Measurements from ENCODE around the gene CREB5. TPM values are rescaled to one million over a fixed set of nuclear protein-coding genes. Genes with fewer than 3 reads are reported as not detected.

The CREB5 gene
- total RNA-seq, 1 donor from 2014 or later = 52.2 TPM

DNA sequence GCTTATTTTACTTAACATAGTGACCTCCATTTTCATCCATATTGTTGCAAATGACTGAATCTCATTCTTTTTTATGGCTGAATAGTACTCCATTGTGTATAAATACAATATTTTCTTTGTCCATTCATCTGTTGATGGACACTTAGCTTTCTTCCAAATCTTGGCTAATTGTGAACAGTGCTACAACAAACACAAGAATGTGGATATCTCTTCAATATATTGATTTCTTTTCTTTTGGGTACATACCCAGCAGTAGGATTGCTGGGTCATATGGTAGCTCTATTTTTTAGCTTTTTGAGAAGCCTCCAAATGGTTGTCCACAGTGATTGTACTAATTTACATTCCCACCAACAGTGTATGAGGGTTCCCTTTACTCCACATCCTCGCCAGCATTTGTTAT is 58.0 kb downstream of the CREB5 start:
- Histone ChIP-seq H3K4me1 (ENCODE audit: control insufficient read depth in 3 of 3, insufficient read depth in 3 of 3, low read length in 3 of 3) (peaks cover 0 to 8% (median 2%) of the 10 kb centered on the region in 3 donors), H3K9me3 (ENCODE audit: control insufficient read depth in 3 of 3, low read length in 3 of 3) (no peaks in the 10 kb centered on the region), H3K36me3 (ENCODE audit: control insufficient read depth in 3 of 3, insufficient read depth in 3 of 3, low read length in 3 of 3) (no peaks in the 10 kb centered on the region)

GRCh38 chr7:28472332-28472731 is 60.0 kb downstream of the CREB5 start:
- H3K27me3 ChIP-seq (ENCODE audit: control insufficient read depth in 3 of 3, insufficient read depth in 3 of 3, low read length in 3 of 3) = no peaks in the 10 kb centered on the region
- H3K9me3 ChIP-seq (ENCODE audit: control insufficient read depth in 3 of 3, low read length in 3 of 3) = no peaks in the 10 kb centered on the region
- no peaks in the 10 kb centered on the region for H3K36me3 ChIP-seq (ENCODE audit: control insufficient read depth in 3 of 3, insufficient read depth in 3 of 3, low read length in 3 of 3)
- H3K9ac ChIP-seq (ENCODE audit: low read depth in 1 of 3, low read length in 3 of 3) = no peak overlapping the region
- no peak overlapping the region for H3K27ac ChIP-seq (ENCODE audit: low read depth, low read length)
- peaks cover 0 to 8% (median 2%) of the 10 kb centered on the region in 3 donors for H3K4me1 ChIP-seq (ENCODE audit: control insufficient read depth in 3 of 3, insufficient read depth in 3 of 3, low read length in 3 of 3)
- H3K4me3 ChIP-seq (ENCODE audit: low read length in 3 of 3) = no peak overlapping the region

More for the DNA sequence above, 58.0 kb downstream of the CREB5 start:
- H3K4me3 ChIP-seq (ENCODE audit: low read length in 3 of 3) = no peak overlapping the region
- H3K27ac ChIP-seq (ENCODE audit: low read depth, low read length) = no peak overlapping the region
- no peak overlapping the region for H3K9ac ChIP-seq (ENCODE audit: low read depth in 1 of 3, low read length in 3 of 3)
- H3K27me3 ChIP-seq (ENCODE audit: control insufficient read depth in 3 of 3, insufficient read depth in 3 of 3, low read length in 3 of 3) = no peaks in the 10 kb centered on the region

GRCh38 chr7:28473571-28474281 is 61.4 kb downstream of the CREB5 start:
- H3K27me3 ChIP-seq (ENCODE audit: control insufficient read depth in 3 of 3, insufficient read depth in 3 of 3, low read length in 3 of 3) = no peaks in the 10 kb centered on the region
- H3K9ac ChIP-seq (ENCODE audit: low read depth in 1 of 3, low read length in 3 of 3) = peak overlapping the region in 2 of 3 donors; percentile 42 to 47
- H3K36me3 ChIP-seq (ENCODE audit: control insufficient read depth in 3 of 3, insufficient read depth in 3 of 3, low read length in 3 of 3) = no peaks in the 10 kb centered on the region
- H3K4me1 ChIP-seq (ENCODE audit: control insufficient read depth in 3 of 3, insufficient read depth in 3 of 3, low read length in 3 of 3) = peaks cover 0 to 8% (median 2%) of the 10 kb centered on the region in 3 donors
- no peak overlapping the region for H3K4me3 ChIP-seq (ENCODE audit: low read length in 3 of 3)
- peak overlapping the region; percentile 68 for H3K27ac ChIP-seq (ENCODE audit: low read depth, low read length)
- no peaks in the 10 kb centered on the region for H3K9me3 ChIP-seq (ENCODE audit: control insufficient read depth in 3 of 3, low read length in 3 of 3)

DNA sequence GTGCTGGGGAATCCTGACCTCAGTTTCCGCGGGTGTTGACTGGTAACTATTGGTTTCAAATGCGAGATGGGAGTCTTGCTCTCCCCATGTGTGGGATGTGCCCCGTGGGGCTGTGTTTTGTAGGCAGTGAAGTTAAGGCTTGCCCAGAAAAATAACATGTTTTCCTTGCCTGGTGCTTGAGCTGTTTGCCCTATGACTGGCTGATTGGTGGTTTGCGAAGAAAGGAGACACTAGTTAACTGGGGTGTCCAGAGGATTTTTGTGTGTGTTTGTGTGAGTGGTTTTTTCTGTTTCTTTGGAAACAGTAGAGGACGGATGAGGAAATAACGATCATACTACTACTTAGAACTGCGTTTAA is 61.9 kb downstream of the CREB5 start:
- H3K4me3 ChIP-seq (ENCODE audit: low read length in 3 of 3) = no peak overlapping the region
- H3K36me3 ChIP-seq (ENCODE audit: control insufficient read depth in 3 of 3, insufficient read depth in 3 of 3, low read length in 3 of 3) = no peaks in the 10 kb centered on the region
- H3K27me3 ChIP-seq (ENCODE audit: control insufficient read depth in 3 of 3, insufficient read depth in 3 of 3, low read length in 3 of 3) = no peaks in the 10 kb centered on the region
- no peaks in the 10 kb centered on the region for H3K9me3 ChIP-seq (ENCODE audit: control insufficient read depth in 3 of 3, low read length in 3 of 3)
- peak overlapping the region in 1 of 3 donors; percentile 47 for H3K9ac ChIP-seq (ENCODE audit: low read depth in 1 of 3, low read length in 3 of 3)
- peaks cover 4 to 8% (median 4%) of the 10 kb centered on the region in 3 donors for H3K4me1 ChIP-seq (ENCODE audit: control insufficient read depth in 3 of 3, insufficient read depth in 3 of 3, low read length in 3 of 3)
- H3K27ac ChIP-seq (ENCODE audit: low read depth, low read length) = peak overlapping the region; percentile 68

DNA sequence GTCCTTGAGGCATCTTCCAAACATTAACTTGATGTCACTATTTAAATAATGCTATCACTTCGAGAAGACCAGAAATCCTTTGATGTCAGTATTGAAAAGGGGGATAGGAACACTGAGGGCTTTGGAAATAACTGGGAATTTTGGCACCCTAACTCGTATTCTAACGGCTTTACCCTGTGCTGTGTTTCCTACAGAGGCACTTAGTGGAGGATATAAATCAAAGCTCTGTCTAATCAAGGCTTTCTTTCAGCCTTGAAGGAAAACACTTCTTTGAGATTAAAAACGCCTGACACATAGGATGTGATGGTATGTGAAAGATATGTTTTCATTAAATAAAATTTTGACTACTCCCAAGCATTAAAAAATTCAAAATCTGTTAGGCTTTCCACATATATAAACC is 62.3 kb downstream of the CREB5 start:
- H3K4me3 ChIP-seq (ENCODE audit: low read length in 3 of 3) = no peak overlapping the region

DNA sequence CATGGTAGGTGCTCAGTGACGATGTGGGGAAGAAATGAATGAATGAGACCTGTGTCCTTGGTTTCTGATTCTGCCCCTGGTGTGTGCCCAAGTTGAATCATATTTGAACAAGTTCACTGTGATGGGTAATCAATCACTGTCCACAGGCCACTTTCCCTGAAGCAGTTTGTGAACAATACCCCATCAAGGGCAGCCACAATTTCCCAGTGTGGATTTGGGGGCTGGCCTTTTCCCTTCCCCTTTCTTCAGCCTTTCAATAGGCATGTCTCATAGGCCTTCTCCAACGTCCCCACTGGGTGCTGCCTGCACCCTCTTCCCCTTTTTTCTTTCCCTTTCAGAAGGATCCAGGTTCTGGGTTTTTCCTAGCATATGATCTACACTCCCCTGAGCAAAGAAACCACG is 64.7 kb downstream of the CREB5 start:
- no peaks in the 10 kb centered on the region for H3K36me3 ChIP-seq (ENCODE audit: control insufficient read depth in 3 of 3, insufficient read depth in 3 of 3, low read length in 3 of 3)
- no peaks in the 10 kb centered on the region for H3K9me3 ChIP-seq (ENCODE audit: control insufficient read depth in 3 of 3, low read length in 3 of 3)
- no peak overlapping the region for H3K4me3 ChIP-seq (ENCODE audit: low read length in 3 of 3)
- no peaks in the 10 kb centered on the region for H3K27me3 ChIP-seq (ENCODE audit: control insufficient read depth in 3 of 3, insufficient read depth in 3 of 3, low read length in 3 of 3)
- H3K27ac ChIP-seq (ENCODE audit: low read depth, low read length) = no peak overlapping the region
- no peak overlapping the region for H3K9ac ChIP-seq (ENCODE audit: low read depth in 1 of 3, low read length in 3 of 3)
- H3K4me1 ChIP-seq (ENCODE audit: control insufficient read depth in 3 of 3, insufficient read depth in 3 of 3, low read length in 3 of 3) = peaks cover 16 to 23% (median 18%) of the 10 kb centered on the region in 3 donors

More for the DNA sequence above, 62.3 kb downstream of the CREB5 start:
- H3K9ac ChIP-seq (ENCODE audit: low read depth in 1 of 3, low read length in 3 of 3) = no peak overlapping the region
- H3K27ac ChIP-seq (ENCODE audit: low read depth, low read length) = peak overlapping the region; percentile 68
- peaks cover 6 to 10% (median 7%) of the 10 kb centered on the region in 3 donors for H3K4me1 ChIP-seq (ENCODE audit: control insufficient read depth in 3 of 3, insufficient read depth in 3 of 3, low read length in 3 of 3)
- H3K36me3 ChIP-seq (ENCODE audit: control insufficient read depth in 3 of 3, insufficient read depth in 3 of 3, low read length in 3 of 3) = no peaks in the 10 kb centered on the region
- H3K27me3 ChIP-seq (ENCODE audit: control insufficient read depth in 3 of 3, insufficient read depth in 3 of 3, low read length in 3 of 3) = no peaks in the 10 kb centered on the region
- no peaks in the 10 kb centered on the region for H3K9me3 ChIP-seq (ENCODE audit: control insufficient read depth in 3 of 3, low read length in 3 of 3)

- no peak overlapping the region for H3K4me3 ChIP-seq (ENCODE audit: low read length in 3 of 3)
- H3K4me1 ChIP-seq (ENCODE audit: control insufficient read depth in 3 of 3, insufficient read depth in 3 of 3, low read length in 3 of 3) = peaks cover 16 to 19% (median 19%) of the 10 kb centered on the region in 3 donors
- H3K36me3 ChIP-seq (ENCODE audit: control insufficient read depth in 3 of 3, insufficient read depth in 3 of 3, low read length in 3 of 3) = no peaks in the 10 kb centered on the region
- no peaks in the 10 kb centered on the region for H3K27me3 ChIP-seq (ENCODE audit: control insufficient read depth in 3 of 3, insufficient read depth in 3 of 3, low read length in 3 of 3)
- no peak overlapping the region for H3K9ac ChIP-seq (ENCODE audit: low read depth in 1 of 3, low read length in 3 of 3)
- no peaks in the 10 kb centered on the region for H3K9me3 ChIP-seq (ENCODE audit: control insufficient read depth in 3 of 3, low read length in 3 of 3)
- H3K27ac ChIP-seq (ENCODE audit: low read depth, low read length) = no peak overlapping the region
Observed at GRCh38 chr7:28478656-28479055, 66.3 kb downstream of the CREB5 start.

DNA sequence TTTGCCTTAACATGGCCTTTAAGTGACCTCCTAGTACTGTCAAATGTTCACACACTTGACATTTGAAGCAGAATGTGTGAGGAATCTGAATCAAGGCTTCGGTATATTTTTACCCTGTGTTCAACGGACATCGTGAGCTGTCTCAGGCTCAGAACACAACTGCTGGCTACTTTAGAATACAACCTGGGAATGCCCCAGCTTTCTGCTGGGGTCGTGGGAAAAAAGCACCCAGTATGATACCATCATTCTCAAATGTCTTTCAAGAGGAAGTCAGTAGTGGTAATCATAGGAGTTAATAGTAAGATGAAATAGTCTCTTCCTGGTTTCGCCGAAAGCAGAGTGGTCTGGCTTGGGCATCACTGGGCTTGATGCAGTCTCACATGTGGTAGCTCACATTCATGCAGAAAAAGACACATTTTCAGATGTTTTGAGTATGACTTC is 67.2 kb downstream of the CREB5 start:
- Histone ChIP-seq H3K27me3 (ENCODE audit: control insufficient read depth in 3 of 3, insufficient read depth in 3 of 3, low read length in 3 of 3) (no peaks in the 10 kb centered on the region), H3K27ac (ENCODE audit: low read depth, low read length) (no peak overlapping the region), H3K4me3 (ENCODE audit: low read length in 3 of 3) (no peak overlapping the region), H3K9ac (ENCODE audit: low read depth in 1 of 3, low read length in 3 of 3) (no peak overlapping the region), H3K36me3 (ENCODE audit: control insufficient read depth in 3 of 3, insufficient read depth in 3 of 3, low read length in 3 of 3) (no peaks in the 10 kb centered on the region), H3K4me1 (ENCODE audit: control insufficient read depth in 3 of 3, insufficient read depth in 3 of 3, low read length in 3 of 3) (peaks cover 16% of the 10 kb centered on the region in 3 donors), H3K9me3 (ENCODE audit: control insufficient read depth in 3 of 3, low read length in 3 of 3) (no peaks in the 10 kb centered on the region)

DNA sequence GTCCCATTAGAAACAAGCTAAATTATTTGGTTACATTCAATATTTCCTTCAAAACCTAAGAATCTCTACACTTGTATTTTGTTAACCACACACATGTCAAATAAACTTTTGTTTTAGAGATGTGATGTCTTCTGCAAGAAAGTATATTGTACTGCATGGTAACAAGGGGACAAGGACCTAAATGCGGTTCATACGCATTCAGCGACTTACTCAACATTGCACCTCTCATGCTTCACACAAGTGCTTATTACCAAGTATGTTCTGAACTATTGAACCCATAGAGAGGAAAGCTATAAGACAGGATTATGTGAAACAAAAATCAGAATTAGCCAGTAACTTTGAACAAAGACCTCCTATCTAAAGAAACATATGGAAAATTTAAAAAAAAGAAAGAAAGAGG is 68.3 kb downstream of the CREB5 start:
- Histone ChIP-seq H3K9ac (ENCODE audit: low read depth in 1 of 3, low read length in 3 of 3) (no peak overlapping the region), H3K27me3 (ENCODE audit: control insufficient read depth in 3 of 3, insufficient read depth in 3 of 3, low read length in 3 of 3) (no peaks in the 10 kb centered on the region), H3K4me3 (ENCODE audit: low read length in 3 of 3) (no peak overlapping the region), H3K9me3 (ENCODE audit: control insufficient read depth in 3 of 3, low read length in 3 of 3) (no peaks in the 10 kb centered on the region), H3K4me1 (ENCODE audit: control insufficient read depth in 3 of 3, insufficient read depth in 3 of 3, low read length in 3 of 3) (peaks cover 16% of the 10 kb centered on the region in 3 donors), H3K36me3 (ENCODE audit: control insufficient read depth in 3 of 3, insufficient read depth in 3 of 3, low read length in 3 of 3) (no peaks in the 10 kb centered on the region), H3K27ac (ENCODE audit: low read depth, low read length) (no peak overlapping the region)

DNA sequence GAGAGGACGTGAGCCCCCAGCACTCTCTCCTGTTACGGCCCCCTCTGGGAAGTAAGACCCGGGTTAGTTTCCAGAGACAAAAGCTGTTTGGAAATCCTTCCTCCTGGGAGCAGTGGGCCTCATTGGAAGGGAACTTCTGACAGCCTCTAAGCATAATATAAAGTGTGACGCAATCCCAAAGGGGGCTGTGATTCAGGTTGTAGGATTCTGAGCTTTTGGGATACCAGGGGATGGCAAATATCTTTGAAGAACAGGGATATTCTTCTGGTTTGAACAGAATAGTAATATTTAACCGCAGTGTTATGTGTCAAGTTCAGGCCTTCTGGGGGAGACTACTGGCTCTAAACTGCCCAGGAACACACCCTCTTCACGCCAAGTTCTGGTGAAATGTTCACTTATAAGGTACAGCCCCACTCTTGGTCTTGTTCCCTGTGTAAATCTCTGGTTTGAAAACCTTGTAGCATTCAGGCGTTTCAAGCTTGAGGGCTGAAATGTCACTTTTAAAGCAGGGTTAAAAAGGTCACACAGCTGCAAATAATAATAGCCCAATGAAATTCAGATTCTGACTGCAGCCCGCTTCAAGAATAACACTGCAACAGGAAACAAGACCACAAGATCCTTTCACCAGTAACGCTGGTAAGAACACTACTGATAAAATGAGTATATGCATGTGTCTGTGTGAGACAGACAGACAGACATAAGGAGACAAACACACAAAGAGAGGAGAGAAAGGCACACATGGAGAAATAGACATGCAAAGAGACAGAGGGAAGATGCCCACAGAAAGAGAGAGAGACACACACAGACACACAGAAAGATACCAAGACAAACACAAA is 69.0 kb downstream of the CREB5 start:
- peaks cover 16% of the 10 kb centered on the region in 3 donors for H3K4me1 ChIP-seq (ENCODE audit: control insufficient read depth in 3 of 3, insufficient read depth in 3 of 3, low read length in 3 of 3)
- peak overlapping the region in 1 of 3 donors; percentile 26 for H3K9ac ChIP-seq (ENCODE audit: low read depth in 1 of 3, low read length in 3 of 3)
- no peaks in the 10 kb centered on the region for H3K36me3 ChIP-seq (ENCODE audit: control insufficient read depth in 3 of 3, insufficient read depth in 3 of 3, low read length in 3 of 3)
- no peak overlapping the region for H3K27ac ChIP-seq (ENCODE audit: low read depth, low read length)
- H3K4me3 ChIP-seq (ENCODE audit: low read length in 3 of 3) = no peak overlapping the region
- H3K27me3 ChIP-seq (ENCODE audit: control insufficient read depth in 3 of 3, insufficient read depth in 3 of 3, low read length in 3 of 3) = no peaks in the 10 kb centered on the region
- H3K9me3 ChIP-seq (ENCODE audit: control insufficient read depth in 3 of 3, low read length in 3 of 3) = no peaks in the 10 kb centered on the region
